ENCODE measurements around the gene RERE.

Gene RERE

DNA sequence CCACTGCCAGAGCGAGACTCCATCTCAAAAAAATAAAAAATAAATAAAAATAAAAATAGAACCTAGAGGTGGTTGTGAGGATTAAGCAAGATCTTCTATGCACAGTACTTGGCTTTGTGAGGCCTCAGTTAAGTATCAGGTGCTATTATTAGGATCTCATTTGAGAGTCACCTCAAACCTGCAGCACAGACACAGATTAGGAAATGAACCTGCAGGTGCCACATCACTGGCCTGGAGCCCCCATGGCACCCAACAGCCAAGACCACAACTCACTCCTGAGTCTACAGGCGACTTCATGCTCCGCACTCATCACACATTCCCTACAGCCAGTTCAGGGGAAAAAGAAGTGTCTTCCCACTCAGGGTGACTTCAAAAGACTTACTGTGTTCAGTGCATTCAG lies 322.8 kb downstream of the RERE start:
- no peak overlapping the region for H3K4me3 ChIP-seq (ENCODE audit: low read depth, low read length)
- ChIA-PET POLR2A (no interaction called here), CTCF (interaction anchor here (0.6 kb wide), 1 partner anchor 94 kb away, joined by 3 read pairs; no protein-coding TSS in a partner anchor)
- no peak for DNase-seq (ENCODE audit: low read depth, low spot score)
- TF ChIP-seq, protein P1, sequence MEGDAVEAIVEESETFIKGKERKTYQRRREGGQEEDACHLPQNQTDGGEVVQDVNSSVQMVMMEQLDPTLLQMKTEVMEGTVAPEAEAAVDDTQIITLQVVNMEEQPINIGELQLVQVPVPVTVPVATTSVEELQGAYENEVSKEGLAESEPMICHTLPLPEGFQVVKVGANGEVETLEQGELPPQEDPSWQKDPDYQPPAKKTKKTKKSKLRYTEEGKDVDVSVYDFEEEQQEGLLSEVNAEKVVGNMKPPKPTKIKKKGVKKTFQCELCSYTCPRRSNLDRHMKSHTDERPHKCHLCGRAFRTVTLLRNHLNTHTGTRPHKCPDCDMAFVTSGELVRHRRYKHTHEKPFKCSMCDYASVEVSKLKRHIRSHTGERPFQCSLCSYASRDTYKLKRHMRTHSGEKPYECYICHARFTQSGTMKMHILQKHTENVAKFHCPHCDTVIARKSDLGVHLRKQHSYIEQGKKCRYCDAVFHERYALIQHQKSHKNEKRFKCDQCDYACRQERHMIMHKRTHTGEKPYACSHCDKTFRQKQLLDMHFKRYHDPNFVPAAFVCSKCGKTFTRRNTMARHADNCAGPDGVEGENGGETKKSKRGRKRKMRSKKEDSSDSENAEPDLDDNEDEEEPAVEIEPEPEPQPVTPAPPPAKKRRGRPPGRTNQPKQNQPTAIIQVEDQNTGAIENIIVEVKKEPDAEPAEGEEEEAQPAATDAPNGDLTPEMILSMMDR (IDR thresholded peaks at IDR 0.05; ENCODE audit: insufficient read depth, low read length, missing control alignments) = no peak

DNA sequence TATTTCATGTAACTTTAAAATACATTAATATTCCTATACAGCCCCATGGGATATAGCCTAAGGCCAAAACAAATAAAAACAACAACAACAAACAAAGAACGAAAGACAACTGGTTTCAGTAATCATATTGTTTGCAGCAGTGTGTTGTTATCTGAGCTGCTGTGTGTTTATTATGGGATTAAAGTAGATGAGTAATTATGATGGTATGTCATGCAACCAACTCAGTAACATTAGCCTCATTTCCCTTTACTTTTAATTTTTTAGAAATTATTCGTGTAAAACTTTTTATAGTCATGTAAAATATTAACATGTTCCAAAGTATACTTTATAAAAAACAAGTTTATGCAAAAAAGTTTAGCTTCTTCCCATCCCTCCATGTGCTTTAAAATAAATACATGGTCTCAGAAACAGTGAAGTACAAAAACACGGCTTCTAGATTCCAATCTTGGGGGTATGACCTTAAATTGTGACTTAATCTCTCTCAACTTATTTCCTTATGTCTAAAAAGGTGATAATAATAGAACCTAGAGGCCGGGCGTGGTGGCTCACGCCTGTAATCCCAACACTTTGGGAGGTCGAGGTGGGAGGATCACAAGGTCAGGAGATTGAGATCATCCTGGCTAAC lies 323.4 kb downstream of the RERE start:
- ChIA-PET CTCF (interaction anchor here (1.8 to 2.6 kb wide), 2 partner anchors 84 to 144 kb away, joined by 4 to 11 read pairs; no protein-coding TSS in a partner anchor), POLR2A (no interaction called here)
- TF ChIP-seq, protein P1 (IDR thresholded peaks at IDR 0.05; ENCODE audit: insufficient read depth, low read length, missing control alignments) = no peak
- no peak overlapping the region for H3K4me3 ChIP-seq (ENCODE audit: low read depth, low read length)
- DNase-seq (ENCODE audit: low read depth, low spot score) = no peak

DNA sequence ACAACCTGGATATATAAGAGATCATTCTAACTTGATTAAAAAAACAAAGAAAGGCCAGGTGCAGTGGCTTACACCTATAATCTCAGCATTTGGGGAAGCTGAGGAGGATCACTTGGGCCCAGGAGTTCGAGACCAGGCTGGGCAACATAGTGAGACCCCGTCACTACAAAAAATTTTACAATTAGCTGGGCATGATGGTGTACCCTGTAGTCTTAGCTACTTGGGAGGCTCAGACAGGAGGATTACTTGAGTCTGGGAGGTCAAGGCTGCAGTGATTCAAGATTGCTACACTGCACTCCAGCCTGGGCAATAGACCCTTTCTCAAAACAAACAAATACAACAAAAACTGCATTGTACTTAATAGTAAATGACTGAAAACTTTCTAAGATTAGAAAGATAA lies 330.2 kb downstream of the RERE start:
- CTCF ChIA-PET = interaction anchor here (1.5 kb wide), 1 partner anchor 23 kb away, joined by 3 read pairs; no protein-coding TSS in a partner anchor
- TF ChIP-seq, protein P1 (IDR thresholded peaks at IDR 0.05; ENCODE audit: insufficient read depth, low read length, missing control alignments) = no peak
- no peak for DNase-seq (ENCODE audit: low read depth, low spot score)
- H3K4me3 ChIP-seq (ENCODE audit: low read depth, low read length) = no peak overlapping the region
- POLR2A ChIA-PET = no interaction called here

DNA sequence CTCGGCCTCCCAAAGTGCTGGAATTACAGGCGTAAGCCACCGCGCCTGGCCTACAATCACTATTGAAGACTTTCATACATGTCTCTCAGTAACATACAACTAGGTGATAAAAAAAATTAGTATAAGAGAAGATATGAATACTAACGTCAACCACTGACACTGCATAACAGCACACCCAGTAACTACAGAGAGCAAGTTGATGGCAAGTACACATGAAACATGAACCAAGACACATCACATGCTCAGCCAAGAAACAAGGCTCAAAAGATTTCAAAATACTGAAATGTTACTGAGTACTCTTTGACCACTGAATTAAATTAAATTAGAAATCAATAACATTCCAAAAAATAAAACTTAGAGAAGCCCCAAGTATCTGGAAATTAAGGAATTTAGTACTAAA lies 331.4 kb downstream of the RERE start:
- H3K4me3 ChIP-seq (ENCODE audit: low read depth, low read length) = no peak overlapping the region
- TF ChIP-seq, protein P1 (IDR thresholded peaks at IDR 0.05; ENCODE audit: insufficient read depth, low read length, missing control alignments) = no peak
- POLR2A ChIA-PET = no interaction called here
- no peak for DNase-seq (ENCODE audit: low read depth, low spot score)
- CTCF ChIA-PET = no interaction called here

DNA sequence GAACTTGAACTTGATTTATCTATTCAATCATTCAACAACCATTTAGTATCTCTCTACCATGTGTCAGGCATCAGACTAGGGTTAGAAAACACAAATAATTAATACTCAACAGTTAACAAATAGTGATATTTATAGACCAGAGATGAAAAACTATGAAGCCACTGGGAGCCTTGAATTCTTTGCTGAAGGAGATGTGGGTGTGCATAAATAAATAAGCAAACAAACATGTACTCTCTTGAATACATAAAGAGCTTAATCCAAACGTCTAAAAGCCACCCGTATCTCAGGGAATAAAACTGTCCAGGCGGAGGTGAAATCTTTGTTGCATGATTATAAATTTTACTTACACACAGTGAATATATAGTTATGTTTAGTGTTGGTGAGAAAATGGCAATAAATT lies 333.9 kb downstream of the RERE start:
- no peak for DNase-seq (ENCODE audit: low read depth, low spot score)
- POLR2A ChIA-PET = no interaction called here
- H3K4me3 ChIP-seq (ENCODE audit: low read depth, low read length) = no peak overlapping the region
- TF ChIP-seq, protein P1 (IDR thresholded peaks at IDR 0.05; ENCODE audit: insufficient read depth, low read length, missing control alignments) = no peak
- CTCF ChIA-PET = interaction anchor here (2.7 kb wide), 1 partner anchor 8 kb away, joined by 16 read pairs; no protein-coding TSS in a partner anchor

DNA sequence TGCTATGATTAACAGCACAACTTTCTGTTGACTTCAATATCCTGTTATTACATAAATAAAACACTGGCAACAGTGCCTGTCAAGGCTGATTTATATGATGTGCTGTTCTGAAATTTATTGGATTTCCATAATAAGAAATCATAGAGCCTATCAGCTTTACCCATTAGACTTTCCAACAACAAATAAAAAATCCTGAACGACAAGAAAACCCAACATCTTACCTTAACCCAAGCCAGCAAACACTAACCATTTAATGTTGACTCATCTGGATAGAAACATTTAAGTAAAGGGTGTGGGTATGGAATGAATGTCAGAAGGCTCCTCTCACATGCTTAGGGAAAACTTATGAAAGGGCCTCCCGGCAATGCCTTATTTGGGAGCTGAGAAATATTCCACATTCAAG lies 334.5 kb downstream of the RERE start:
- H3K4me3 ChIP-seq (ENCODE audit: low read depth, low read length) = no peak overlapping the region
- no peak for DNase-seq (ENCODE audit: low read depth, low spot score)
- TF ChIP-seq, protein P1 (IDR thresholded peaks at IDR 0.05; ENCODE audit: insufficient read depth, low read length, missing control alignments) = no peak
- ChIA-PET POLR2A (no interaction called here), CTCF (interaction anchor here (1.3 to 2.7 kb wide), 3 partner anchors 9 to 243 kb away, joined by 3 to 16 read pairs (median 5); no protein-coding TSS in a partner anchor)

Measured in AG04449 (cell line).